Stimulated activated CD4-positive, alpha-beta T cell treated with anti-CD3 and anti-CD28 coated beads, Interleukin-2, amount 100 ng/mL, for 48 hours (primary cell): Measurements from ENCODE around the gene MTCH1.
A peak's percentile ranks its signal among the peaks of the same experiment; 100 is the strongest.
"Not testable (repeated sequence)": the region's sequence is repeated elsewhere in the genome, so short reads cannot be mapped to it uniquely, and the experiment has no call there.

Experiments
- DNase-seq, 2 donors: peaks; one replicate each; pipeline ENCODE4 v3.0.0-alpha.2; 2020

MTCH1 gene

DNA sequence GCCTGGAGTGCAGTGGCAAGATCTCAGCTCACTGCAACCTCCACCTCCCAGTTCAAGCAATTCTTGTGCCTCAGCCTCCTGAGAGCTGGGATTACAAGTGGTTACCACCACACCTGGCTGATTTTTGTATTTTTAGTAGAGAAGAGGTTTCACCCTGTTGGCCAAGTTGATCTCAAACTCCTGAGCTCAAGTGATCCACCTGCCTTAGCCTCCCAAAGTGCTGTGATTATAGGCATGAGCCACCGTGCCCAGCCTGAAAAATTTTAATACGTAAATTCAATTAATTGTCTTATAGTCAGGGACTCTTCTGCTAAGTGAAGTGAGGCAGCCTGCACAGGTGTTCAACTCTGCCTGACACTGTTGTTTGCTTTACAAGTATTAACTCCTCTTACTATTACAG, 4.4 kb upstream of the MTCH1 start:
- not testable (repeated sequence) for DNase-seq

DNA sequence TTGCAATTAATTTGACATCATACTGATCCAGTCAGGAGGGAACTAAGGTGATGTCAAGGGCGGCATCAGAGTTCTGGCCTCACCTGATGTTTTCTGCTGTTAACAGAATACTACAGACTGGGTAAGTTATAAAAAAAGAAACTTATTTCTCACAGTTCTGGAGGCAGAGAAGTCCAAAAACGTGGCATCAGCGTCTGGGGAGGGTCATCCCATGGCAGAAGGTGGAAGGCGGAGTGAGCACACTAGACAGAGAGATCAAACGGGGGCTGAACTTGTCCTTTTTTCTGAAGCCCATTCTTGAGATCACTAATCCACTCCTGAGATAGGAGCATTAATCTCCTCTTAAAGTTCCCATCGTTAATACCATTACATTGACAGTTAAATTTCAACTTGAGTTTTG, 3.3 kb upstream of the MTCH1 start:
- DNase-seq, result no peak

DNA sequence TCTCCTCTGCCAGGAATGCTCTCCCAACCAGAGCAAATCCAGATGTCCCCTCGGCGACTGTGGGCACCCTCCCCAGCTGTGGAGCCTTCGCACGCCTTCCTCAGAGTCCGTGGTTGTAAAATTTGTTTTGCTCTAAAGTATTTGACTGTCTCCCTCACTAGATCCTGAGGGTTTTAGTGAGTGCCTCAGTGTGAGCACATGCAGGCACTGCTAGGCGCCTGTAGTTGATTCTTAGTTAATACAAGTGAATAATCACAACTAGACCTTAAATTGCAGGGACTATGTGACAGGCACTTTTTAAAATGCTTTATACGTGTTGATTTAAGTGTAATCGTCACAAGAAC, 680 bp upstream of the MTCH1 start:
- no peak for DNase-seq

DNA sequence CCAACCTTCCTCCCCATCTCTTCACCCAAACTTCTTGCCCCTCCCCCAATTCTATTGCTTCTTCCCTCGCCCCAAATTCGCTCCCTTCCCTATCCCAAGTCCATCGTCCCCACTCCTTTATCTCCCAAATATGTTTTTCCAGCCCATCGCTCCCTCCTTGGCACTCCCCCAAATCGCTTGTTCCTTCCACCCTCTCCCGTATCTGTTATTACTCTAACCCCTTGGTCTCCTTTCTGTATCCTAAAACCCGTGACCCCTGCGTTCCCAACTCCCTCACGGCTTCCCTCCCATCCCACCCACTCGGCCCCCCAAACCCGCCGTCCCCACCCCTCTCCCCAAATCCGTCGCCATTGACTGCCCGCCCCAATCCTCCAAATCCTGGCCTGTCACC, 584 bp downstream of the MTCH1 start:
- DNase-seq, result no peak

DNA sequence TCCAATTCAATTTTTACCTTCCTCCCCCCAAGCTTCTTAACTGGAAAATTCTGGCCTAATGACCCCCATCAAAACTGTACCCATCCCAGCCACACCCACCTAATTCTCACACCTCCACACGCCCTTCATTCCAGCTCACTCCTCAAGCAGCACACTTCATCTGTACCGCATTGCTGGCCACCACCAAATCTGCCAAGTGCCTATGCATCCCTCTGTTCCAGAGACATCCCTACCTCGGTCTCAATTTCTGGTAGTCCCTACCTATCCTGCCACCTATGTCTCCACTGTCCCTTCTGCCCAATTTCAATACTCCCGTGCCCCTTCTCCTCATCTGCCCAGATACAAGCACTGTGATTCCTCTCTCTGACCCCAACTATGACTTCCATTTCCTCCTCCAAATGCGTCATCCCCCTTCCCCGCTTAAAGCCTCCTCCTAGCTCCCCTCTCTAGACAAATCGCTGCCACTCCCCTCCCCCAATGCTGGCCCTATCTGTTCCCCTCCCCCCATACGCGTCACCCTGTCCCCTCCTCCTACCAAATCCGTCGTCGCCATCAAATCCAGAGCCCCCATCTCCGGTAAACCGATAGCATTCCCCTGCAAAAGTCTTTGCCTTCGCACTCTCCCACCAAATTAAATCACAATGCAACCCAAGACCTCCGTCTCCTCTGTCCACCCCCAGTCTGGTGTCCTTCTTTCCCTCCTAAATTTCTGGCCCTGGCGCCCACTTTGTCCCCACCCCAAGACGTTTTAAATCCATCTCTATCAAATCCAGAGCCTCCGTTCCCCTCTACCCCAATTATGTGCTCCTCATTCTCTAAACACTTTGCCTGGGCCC, 1.2 kb downstream of the MTCH1 start:
- peak; percentile 43 to 50 for DNase-seq

DNA sequence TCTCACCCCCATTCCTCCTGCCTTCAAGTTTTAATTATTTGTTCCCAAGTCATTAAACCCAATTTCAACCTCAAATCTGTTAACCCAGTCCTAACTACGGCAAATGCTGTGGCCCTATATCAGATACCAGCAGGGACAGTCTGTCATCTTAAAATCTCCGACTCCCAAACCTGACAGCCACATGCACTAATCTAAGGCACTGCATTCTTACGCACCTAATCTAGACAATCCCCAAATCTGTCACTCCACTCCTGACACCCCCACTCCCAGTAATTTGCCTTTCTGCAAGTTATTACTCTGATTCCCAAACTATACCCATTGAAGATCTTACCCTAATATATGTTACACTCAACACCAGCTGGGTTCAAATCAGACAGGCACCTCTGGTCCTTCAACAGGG, 2.5 kb downstream of the MTCH1 start:
- DNase-seq, result no peak

DNA sequence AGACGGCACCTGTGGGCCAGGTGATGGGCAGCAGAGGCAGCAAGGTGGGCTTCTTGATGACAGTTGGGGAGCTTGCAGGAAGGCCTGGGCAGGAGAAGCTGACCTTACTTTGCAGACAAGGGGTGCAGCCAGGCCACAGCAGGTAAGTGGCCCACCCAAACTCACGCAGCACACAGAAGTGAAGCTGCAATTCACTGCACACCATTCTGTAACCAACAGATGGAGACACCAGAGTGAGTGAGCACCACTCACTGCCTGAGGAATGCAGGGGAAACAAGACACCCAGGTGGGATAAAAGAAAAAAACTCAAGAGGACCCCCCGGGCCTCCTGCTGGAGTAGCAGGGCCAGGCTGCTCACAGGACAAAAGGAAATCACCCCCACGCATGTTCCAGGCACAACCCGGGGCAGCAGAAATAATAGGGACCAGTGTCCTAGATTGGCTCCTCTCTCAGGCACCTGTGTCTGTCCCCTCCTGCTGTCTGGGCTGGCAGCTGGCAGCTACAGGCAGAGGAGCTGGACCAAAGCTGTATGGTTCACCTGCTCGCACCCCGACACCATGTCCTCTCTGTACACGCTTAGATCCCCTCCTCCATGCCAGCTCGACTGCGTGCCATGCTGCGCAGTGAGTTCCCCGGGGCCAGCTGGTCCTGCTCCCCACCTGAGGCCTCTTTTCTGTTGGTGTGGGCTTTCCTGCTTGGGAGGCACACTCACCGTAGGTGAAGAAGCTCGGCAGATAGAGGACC, 4.9 kb downstream of the MTCH1 start:
- DNase-seq, result no peak

DNA sequence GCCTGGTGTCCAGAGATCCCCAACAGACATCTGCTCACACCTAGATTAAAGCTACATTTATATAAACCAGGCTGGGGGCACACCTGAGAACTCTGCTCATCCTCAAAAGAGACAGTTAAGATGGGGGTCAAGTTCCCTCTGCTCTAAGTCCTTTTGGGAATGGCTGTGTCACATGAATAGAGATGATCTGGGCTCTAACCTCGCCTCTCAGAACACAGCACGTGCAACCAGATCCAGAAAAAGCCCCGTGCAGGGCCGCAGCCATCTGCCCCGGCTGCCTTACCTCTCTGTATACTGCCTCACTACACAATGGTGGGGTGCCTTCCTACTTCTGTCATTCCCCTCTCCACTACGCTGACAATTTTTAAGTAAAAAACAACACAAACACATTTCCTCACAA, 5.9 kb downstream of the MTCH1 start:
- DNase-seq, result no peak

DNA sequence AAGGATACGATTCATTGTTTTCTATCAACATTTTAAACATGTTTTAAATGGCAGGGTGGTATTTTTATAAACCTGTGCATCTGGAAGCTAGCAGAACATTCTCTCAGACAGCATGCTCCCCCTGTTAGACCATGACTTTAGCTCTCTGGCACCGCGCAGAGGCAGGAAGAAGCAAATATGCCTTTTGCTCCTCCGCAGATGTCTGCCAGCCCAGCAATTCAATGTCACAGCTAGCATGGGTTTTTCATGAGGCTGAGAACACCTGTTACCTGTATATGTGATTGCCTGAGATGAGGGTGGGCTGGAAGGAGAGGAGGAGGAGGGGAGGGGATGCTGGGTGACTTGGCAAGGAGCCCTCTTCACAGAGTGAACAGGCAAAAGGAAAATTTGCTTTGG, 6.7 kb downstream of the MTCH1 start:
- no peak for DNase-seq

DNA sequence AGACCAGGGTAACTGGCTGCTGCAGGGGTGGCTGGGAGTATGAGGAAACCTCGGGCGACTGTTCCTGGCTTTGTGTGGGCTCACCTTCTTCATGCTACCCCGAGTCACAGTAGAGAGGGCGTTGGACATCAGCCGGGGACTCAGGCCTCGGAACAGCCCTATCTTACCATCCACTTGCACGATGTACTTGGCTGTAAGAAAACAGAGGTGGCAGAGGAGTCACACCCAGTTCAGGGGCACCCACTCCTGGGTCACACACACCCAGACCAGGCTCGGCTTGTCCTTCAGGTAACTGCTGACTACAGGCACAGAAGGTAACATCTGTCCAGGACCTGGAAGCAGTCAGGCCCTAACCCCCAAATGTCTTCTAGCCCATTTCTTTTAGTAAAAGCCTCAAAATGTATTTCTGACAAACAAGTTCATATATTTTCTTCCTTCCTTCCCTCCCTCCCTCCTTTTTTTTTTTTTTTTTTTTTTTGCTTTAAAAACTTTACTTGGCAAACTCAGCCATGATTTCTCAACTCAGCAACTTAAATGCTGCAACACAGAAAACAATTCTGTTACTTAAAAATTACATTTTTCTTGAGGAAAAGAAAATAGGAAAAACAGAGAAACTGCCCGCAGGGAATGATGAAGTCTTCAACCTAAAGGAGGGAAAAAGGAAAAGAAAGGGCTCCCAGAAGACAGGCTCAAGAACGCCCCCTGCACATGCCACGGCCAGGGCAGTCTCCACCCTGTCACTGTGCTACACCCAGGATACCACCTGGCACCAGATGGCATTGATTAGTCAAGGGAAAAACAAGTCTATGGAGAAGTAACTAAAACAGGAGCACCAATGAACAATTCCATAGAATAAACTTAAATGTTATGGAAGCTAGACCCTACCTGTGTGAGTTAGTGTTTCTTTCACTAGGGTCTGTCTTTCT, 7.3 kb downstream of the MTCH1 start:
- DNase-seq, result no peak

DNA sequence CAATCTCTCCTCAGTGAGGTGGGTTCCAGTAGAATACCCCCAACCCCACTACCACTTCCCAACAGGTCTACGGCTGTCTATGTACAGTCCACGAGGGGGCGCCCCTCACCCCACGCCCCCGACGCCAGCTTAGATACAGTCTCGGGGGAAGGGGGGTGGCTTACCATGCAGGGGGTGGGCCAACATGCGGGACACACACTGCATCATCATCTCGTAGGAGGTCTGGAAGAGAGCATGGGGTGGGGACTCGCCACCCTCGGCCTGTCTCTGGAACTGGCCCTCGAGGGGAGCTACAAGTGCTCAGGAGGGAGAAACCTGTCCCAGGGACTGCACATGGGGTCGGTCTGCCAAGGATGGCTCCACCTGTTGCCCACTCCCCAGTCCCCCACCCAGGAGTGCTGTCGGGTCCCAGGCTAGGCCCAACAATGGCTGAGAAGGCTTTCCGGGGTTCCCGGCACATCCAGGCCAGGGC, 8.5 kb downstream of the MTCH1 start:
- no peak for DNase-seq

DNA sequence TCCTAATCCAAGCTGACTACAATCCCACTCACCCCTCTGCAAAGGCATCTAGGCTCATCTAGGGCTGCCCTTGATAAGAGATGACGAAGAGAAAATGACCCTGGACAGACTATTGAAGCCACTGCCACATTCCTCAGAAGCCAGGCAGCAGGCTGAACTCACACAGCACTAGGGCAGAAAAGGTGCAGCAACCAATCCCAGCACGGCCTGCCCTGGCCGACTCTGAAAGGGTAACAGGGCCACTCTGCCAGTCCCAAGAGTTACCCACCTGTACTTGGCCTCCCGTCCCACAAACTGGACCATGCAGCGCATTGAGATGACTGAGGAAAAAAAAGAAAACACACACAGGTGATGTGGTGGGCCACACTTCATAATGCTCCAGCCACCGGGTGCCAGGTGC, 9.1 kb downstream of the MTCH1 start:
- DNase-seq, result no peak

DNA sequence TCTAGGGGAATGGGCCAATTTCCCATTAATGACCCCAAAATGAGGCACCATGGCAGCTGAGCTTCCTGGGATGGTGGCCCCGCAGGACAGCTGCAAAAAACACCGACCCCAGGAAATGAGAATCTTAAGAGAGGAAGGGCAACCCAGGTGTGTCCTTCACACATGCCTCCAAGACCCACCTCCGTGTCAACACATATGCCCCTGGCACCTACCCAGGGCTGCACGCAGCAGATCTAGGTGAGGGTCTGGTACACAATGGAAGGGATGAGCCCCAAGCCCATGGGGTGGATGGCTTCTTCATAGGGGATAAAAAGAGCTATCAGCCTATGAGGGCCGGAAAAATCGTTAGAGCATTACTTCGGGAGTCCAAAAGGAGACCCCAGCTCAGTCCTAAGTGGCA, 9.5 kb downstream of the MTCH1 start:
- DNase-seq, result no peak

DNA sequence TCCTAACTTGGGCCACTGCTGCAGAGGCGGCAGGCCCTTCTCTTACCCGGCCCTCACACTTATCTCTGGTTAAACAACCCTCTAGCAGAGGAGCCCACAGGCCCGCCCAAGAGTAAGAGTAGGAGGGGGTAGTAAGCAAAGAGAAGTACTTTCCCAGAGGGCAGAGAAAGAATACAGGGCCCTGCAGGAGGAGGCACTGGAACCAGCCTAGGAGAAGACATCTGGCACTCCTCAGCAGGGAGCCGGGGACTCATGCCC, 10.1 kb downstream of the MTCH1 start:
- no peak for DNase-seq

DNA sequence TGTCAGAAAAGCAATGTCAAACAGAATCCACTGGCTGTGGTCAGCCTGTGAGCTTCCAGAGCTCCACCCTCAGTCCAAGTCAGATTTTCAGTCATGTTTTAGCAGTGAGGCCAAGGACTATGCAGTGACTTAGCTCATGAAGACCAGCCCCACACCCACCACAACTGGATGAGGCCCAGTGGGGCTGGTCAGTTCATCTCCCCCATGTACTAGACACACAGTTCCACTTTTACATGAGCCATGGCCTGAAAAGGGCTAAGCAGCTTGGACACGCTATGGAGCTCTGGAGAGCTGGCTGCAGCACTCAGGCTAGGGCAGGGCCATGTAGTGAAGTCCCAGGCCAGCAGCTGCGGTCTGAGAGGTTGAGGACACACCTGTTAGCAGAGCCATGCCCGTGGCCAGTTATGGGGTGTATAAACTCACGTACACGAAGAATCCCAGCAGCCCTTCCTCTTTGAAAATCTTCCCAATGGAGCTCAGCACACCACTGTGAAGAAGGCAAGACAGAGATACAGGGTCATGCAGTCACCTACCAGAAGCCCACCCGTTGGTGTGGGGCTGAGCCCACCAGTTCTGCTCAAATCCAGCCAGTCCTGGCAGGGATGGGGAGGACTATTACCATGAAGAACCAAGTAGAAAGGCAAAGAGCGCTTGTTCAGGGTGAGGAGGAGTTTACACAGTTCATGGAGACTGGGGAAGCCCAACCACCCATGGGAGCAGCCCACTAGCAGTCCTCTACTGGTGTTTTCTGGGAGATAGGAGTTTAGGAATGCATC, 10.6 kb downstream of the MTCH1 start:
- no peak for DNase-seq

DNA sequence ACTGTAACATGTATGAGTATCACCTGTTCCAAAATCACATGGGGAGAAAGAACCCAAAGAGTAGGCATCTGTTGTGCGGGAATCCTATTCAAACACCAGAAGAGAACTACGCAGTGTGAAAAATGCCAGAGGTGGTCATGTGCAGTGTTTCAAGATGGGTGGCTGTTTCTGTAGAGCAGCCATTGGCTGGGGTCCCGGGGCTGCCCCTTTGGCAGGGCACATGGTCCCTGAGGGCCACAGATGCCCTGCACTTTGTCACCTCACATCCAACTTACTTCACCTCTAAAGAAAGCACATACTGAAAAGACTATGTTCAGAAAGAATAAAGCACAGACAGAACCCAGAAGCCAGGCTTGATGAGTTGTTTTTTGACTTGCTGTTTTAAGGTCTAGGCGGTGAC, 12.3 kb downstream of the MTCH1 start:
- DNase-seq, result no peak

DNA sequence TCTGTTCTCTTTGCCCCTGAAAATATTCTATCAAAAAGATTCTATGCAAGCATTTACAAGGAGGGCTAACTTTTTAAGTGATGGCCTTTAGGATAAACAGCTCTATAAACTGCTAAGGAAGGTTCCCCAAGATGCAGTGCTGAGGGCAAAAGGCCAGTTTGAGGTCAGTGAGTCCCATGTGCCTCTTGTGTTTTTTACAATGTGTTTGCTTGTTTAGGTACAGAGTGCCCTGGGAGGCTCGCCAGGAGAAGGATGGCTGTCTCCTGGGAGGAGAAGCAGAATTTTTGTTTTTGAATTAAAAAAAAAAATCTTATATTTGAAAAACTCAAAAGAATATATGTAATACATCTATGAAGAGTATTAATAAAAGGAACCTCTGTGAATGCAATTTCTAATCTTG, 12.8 kb downstream of the MTCH1 start:
- DNase-seq, result no peak

DNA sequence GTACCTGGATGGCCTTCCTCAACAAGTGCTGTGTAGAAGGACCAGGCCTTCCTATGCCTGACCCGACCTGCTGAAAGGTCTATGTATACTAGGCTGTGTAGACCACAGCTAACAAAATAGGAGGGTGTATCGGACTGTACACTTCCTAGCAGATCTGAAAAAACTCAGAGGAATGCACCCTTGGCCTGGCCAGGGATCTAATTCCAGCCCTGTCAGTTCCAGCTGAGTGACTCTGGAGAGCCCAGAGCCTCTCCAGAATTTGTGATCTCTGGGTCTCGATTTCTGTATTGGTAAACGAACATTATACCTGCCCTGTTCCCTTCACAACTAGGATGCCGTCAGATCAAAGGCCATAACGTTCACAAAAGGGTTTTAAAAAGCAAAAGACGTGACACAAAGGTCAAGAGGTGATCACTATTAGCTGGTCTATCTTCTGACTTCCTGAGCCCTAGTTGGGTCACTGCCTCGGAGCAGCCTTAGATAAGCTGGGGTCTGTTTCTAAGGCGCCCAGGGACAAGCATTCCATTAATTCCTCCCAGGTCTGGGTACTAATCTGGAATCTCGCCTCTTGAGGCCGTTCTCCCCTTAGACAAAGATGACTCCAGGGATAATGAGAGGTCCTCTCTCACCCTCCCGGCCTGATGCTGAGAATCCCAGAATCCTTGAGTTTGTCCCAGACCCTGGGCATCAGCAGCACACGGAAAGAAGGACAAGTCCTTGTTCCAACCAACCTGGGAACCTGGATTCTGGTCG, 13.9 kb downstream of the MTCH1 start:
- DNase-seq, result no peak

DNA sequence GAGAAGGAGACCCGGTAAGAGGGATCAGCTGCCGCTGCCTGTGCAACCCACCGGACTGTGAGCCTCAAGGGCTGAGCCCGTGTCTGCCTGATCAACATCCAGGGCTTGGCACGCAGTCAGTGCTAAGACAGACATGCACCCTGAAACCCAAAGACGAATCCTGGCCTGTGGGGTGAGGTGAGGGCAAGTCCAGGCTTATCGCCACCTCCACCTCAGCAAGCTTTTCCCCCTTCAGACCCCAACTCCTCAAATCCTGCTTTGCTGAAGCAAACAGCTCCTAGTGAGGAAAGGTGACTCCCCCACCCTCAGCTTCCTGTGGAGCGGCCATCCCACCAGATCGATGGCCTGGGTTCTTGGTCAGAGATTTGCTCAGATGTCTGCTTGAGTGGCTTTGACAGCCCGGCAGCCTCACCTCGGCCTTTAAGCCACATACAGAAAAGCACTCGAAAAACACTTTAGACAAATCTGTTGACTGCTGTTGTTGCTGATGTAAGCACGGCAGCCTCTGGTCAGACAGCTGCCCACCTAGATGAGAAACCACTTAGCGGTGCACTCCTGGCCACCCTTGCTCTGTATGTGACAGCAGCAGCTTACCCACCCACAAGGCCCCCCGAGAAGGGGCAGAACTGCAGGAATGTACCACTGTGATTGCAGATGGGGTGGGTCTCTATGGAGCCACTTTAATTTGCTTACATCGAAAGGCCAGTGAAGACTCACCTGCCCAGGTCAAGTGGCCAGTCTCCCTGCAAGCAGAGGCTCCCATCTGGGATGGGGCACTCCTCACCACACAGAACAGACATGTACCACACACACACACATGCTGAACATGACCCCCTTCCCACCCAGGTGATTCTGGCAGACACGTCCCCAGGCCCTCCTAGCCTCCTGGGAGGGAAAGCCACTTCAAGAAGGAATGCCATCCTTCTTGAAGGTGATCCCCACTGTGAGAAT, 14.8 kb downstream of the MTCH1 start:
- DNase-seq, result no peak

DNA sequence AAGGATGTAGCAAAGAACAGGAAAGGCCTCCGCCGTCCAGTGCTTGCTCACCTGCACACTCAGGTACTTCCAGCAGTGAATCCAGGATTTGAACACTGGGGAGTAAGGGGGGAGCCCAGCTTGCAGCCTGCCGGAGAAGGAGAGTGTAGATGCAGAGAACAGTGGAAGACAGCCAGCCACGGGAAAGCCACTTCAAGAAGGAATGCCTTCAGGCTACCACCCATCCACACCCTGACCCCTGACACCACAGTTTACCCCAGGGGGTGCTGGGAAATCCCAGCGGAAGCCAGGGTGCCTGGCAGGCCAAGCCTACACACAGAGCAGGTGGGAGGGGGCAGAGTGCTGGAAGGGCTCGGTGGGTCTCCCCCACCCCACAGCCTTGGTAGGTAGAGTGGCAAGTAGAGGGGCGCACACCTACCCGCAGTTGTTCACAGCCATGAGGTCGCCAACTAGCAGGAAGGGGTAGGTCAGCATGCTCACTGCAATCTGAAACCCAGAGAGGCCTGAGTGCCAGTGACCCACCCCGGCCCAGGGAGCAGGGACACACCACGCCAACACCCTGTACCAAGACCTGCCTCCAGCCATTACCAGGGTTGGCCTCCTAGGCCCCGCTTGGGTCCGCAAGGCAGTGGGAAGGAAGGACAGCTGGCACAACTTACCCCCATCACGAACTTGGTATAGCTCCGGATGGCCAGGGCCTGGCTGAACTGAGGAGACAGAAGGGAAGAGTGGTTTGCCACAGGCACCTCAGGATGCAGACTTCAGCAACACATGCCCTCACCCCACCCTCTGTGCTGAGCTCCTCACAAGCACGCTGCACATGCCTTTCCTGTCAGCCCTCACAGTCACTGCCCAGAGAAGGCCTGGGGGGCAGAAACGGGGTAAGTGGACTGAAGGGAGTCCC, 15.8 kb downstream of the MTCH1 start:
- DNase-seq, result no peak
